ENCODE measurements around the gene DYNC2H1. TPM values are rescaled to one million over a fixed set of nuclear protein-coding genes. Genes with fewer than 3 reads are reported as not detected.

The DYNC2H1 gene
- total RNA-seq, 1 donor from 2014 or later = 5.4 TPM

- Histone ChIP-seq H3K4me3 (peak overlapping the region; percentile 80), H3K36me3 (peaks cover 10% of the 10 kb centered on the region), H3K27ac (replicated peaks) (peak overlapping the region; percentile 73), H3K27me3 (ENCODE audit: low read depth) (peaks cover under 1% of the 10 kb centered on the region), H3K9me3 (replicated peaks) (no peaks in the 10 kb centered on the region), H3K4me1 (peaks cover 24% of the 10 kb centered on the region)
- no peak for DNase-seq
- intact Hi-C loops (cut with micrococcal nuclease) = no loop called here
- no peak for TF ChIP-seq CTCF (IDR thresholded peaks at IDR 0.05; ENCODE audit: borderline replicate concordance)
Measured at GRCh38 chr11:103109818-103110388, 677 bp downstream of the DYNC2H1 start.

- intact Hi-C loops (cut with micrococcal nuclease) = no loop called here
- Histone ChIP-seq H3K9me3 (replicated peaks) (no peaks in the 10 kb centered on the region), H3K27me3 (ENCODE audit: low read depth) (no peaks in the 10 kb centered on the region), H3K4me1 (peaks cover 24% of the 10 kb centered on the region), H3K27ac (replicated peaks) (no peak overlapping the region), H3K4me3 (peak overlapping the region; percentile 80), H3K36me3 (peaks cover 11% of the 10 kb centered on the region)
- no peak for DNase-seq
- no peak for TF ChIP-seq CTCF (IDR thresholded peaks at IDR 0.05; ENCODE audit: borderline replicate concordance)
Measured at GRCh38 chr11:103110391-103110790, 1.2 kb downstream of the DYNC2H1 start.

GRCh38 chr11:103111400-103111799, 2.2 kb downstream of the DYNC2H1 start:
- no peak for DNase-seq
- no peak for TF ChIP-seq CTCF (IDR thresholded peaks at IDR 0.05; ENCODE audit: borderline replicate concordance)
- H3K4me1 ChIP-seq = peaks cover 24% of the 10 kb centered on the region
- no peak overlapping the region for H3K4me3 ChIP-seq
- H3K36me3 ChIP-seq = peaks cover 11% of the 10 kb centered on the region
- no peaks in the 10 kb centered on the region for H3K9me3 ChIP-seq (replicated peaks)
- intact Hi-C loops (cut with micrococcal nuclease) = no loop called here
- no peaks in the 10 kb centered on the region for H3K27me3 ChIP-seq (ENCODE audit: low read depth)
- H3K27ac ChIP-seq (replicated peaks) = no peak overlapping the region

- no peak for DNase-seq
- Histone ChIP-seq H3K27ac (replicated peaks) (no peak overlapping the region), H3K36me3 (peaks cover 11% of the 10 kb centered on the region), H3K27me3 (ENCODE audit: low read depth) (no peaks in the 10 kb centered on the region), H3K4me3 (no peak overlapping the region), H3K9me3 (replicated peaks) (no peaks in the 10 kb centered on the region), H3K4me1 (peaks cover 24% of the 10 kb centered on the region)
- TF ChIP-seq CTCF (IDR thresholded peaks at IDR 0.05; ENCODE audit: borderline replicate concordance) = no peak
- intact Hi-C loops (cut with micrococcal nuclease) = no loop called here
Measured at GRCh38 chr11:103112364-103112763, 3.1 kb downstream of the DYNC2H1 start.

GRCh38 chr11:103114836-103115235, 5.6 kb downstream of the DYNC2H1 start:
- intact Hi-C loops (cut with micrococcal nuclease) = no loop called here
- H3K36me3 ChIP-seq = peaks cover 13% of the 10 kb centered on the region
- no peaks in the 10 kb centered on the region for H3K27me3 ChIP-seq (ENCODE audit: low read depth)
- H3K27ac ChIP-seq (replicated peaks) = no peak overlapping the region
- peaks cover 11% of the 10 kb centered on the region for H3K4me1 ChIP-seq
- TF ChIP-seq CTCF (IDR thresholded peaks at IDR 0.05; ENCODE audit: borderline replicate concordance) = no peak
- H3K4me3 ChIP-seq = no peak overlapping the region
- H3K9me3 ChIP-seq (replicated peaks) = no peaks in the 10 kb centered on the region
- DNase-seq = no peak

Data from left ventricle myocardium inferior (tissue), 1 donor.